Tibial nerve (tissue), 4 donors: ENCODE measurements around the gene LY86. TPM values are rescaled to one million over a fixed set of nuclear protein-coding genes. Genes with fewer than 3 reads are reported as not detected.

Experiments
- DNase-seq, 2 donors: peaks; one replicate each; pipeline ENCODE4 v3.0.0-alpha.2; 2019; ENCODE audit warnings: low spot score in 2 of 2
- H3K27ac ChIP-seq, 4 donors: fragments of 200-600 bp; sonication (generic) in 3 of 4; one replicate each; pipeline ENCODE4 v1.5.1; 2017 to 2019; ENCODE audit warnings: mild to moderate bottlenecking in 1 of 4
- H3K27me3 ChIP-seq, 2 donors: fragments of 200-600 bp; sonication (generic) in 1 of 2; one replicate each; pipeline versions ENCODE4 v1.5.1 to v1.6.0; 2017 to 2019
- H3K36me3 ChIP-seq, 3 donors: fragments of 200-600 bp; sonication (generic); one replicate each; pipeline ENCODE4 v1.5.1; 2018 to 2019
- H3K4me1 ChIP-seq, 4 donors: fragments of 200-600 bp; sonication (generic) in 3 of 4; one replicate each; pipeline ENCODE4 v1.5.1; 2017 to 2019
- H3K4me3 ChIP-seq, 4 donors: fragments of 200-600 bp; sonication (generic) in 3 of 4; one replicate each; pipeline ENCODE4 v1.5.1; 2017 to 2019; ENCODE audit warnings: mild to moderate bottlenecking in 1 of 4, moderate library complexity in 1 of 4
- H3K9me3 ChIP-seq, 4 donors: fragments of 200-600 bp; sonication (generic) in 3 of 4; one replicate each; pipeline ENCODE4 v1.5.1; 2017 to 2019
- EP300 ChIP-seq, 2 donors: sonication (generic); formaldehyde crosslinking; IDR thresholded peaks; one replicate each; pipeline ENCODE4 v1.6.1; 2017; ENCODE audit warnings: antibody characterized with exemption in 2 of 2, mild to moderate bottlenecking in 1 of 2
- POLR2A ChIP-seq, 2 donors: fragments of 450-650 bp; IDR thresholded peaks; one replicate each; pipeline ENCODE4 v1.6.1; 2017; ENCODE audit warnings: antibody characterized with exemption in 2 of 2, mild to moderate bottlenecking in 2 of 2, moderate library complexity in 2 of 2
- WGBS, 2 donors: methylation state at CpG; one replicate each; pipeline ENCODE4 v1.1.5; 2018; 5-methylcytosine and 5-hydroxymethylcytosine counted together
- total RNA-seq, 4 donors: library from RNA; depleted of rRNA; stranded (reverse); fragments of >200 nt; gene quantifications; one replicate each; pipeline ENCODE4 v1.1.0, GENCODE V29; 2016
- TF ChIP-seq, protein P1 (sequence below), 5 experiments: fragments of 200-600 bp in 3 of 5; fragments of 450-650 bp in 2 of 5; sonication (generic) in 3 of 5; IDR thresholded peaks; one replicate each; pipeline ENCODE4 v1.5.1; 2016 to 2019; ENCODE audit warnings: antibody characterized with exemption in 5 of 5, mild to moderate bottlenecking in 3 of 5, moderate library complexity in 2 of 5

Gene LY86
- total RNA-seq, 4 donors from 2014 or later = 0.60 to 8.3 (median 4.5) TPM

DNA sequence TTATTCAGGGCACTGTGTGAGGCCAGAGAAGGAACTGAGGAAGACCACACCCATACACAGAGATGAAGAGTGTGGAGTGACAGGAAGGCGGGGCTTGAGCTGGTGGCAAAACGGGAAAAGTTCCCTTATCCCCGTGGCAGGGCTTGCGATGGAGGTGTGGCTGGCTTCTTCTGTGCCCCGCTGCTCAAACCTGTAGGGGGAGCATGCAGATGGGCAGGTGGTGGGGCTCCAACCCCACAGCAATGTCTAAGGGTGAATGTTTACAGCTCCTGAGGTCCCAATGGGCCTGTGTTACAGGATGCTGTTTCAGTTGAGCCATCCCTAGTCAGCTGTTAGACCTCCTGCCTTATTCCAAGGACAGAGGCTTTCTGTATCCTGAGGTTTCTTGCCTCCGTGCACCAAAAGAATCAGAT is 105.9 kb downstream of the LY86 start:
- no peak overlapping the region for H3K4me3 ChIP-seq
- H3K9me3 ChIP-seq = peaks cover 0 to 4% (median 0%) of the 10 kb centered on the region in 4 donors
- 56 to 66% methylated on average over 6 of the region's 6 CpGs for WGBS, 2 donors
- H3K27me3 ChIP-seq = no peaks in the 10 kb centered on the region
- H3K36me3 ChIP-seq = no peaks in the 10 kb centered on the region
- DNase-seq = no peak
- no peak for TF ChIP-seq POLR2A (IDR thresholded peaks at IDR 0.05)
- TF ChIP-seq, protein P1, sequence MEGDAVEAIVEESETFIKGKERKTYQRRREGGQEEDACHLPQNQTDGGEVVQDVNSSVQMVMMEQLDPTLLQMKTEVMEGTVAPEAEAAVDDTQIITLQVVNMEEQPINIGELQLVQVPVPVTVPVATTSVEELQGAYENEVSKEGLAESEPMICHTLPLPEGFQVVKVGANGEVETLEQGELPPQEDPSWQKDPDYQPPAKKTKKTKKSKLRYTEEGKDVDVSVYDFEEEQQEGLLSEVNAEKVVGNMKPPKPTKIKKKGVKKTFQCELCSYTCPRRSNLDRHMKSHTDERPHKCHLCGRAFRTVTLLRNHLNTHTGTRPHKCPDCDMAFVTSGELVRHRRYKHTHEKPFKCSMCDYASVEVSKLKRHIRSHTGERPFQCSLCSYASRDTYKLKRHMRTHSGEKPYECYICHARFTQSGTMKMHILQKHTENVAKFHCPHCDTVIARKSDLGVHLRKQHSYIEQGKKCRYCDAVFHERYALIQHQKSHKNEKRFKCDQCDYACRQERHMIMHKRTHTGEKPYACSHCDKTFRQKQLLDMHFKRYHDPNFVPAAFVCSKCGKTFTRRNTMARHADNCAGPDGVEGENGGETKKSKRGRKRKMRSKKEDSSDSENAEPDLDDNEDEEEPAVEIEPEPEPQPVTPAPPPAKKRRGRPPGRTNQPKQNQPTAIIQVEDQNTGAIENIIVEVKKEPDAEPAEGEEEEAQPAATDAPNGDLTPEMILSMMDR (IDR thresholded peaks at IDR 0.05) = no peak
- no peak for TF ChIP-seq EP300 (IDR thresholded peaks at IDR 0.05)
- H3K27ac ChIP-seq = peak overlapping the region in 3 of 4 donors; percentile 52 to 84 (median 81)
- H3K4me1 ChIP-seq = peaks cover 0 to 52% (median 33%) of the 10 kb centered on the region in 4 donors

DNA sequence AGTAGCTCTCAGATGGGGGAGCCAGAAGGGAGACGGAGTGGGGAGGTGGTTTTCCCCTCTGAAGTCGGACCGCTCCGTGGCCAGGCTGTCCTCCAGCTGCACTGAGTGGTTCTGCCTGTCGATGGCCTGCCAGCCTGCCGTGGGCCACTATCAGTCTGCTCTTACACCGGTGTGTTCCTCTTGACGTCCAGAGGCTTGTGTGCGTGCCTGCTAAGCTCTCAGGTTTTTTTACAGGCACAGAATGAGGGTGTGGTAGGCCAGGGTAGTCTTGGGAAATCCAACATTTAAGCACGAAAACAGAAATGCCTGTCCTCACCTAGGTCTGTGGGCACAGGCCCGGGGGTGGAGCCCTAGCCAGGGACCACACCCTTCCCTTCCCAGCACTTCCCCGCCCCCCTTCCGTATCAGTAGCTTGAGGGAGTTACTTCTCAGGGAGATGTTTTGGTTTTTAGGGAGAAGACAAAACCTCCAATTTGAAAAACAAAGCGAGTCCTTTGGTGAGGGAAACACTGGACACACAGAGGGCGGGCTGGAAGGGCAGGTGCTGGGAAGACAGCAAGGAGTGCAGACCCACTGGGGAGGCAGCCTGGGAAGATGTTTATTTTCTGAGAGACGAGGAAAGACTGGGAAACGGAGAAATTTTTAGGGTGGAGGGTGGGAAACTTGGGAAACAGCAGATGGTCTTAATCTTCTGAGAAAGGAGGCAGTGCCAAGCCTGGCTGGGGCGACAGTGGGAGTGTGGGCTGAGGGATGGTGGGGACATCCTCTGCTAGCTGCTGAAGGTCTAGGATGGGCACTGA is 106.5 kb downstream of the LY86 start:
- peaks cover 0 to 52% (median 34%) of the 10 kb centered on the region in 4 donors for H3K4me1 ChIP-seq
- WGBS, 2 donors = 39 to 47% methylated on average over 18 of the region's 18 CpGs
- no peaks in the 10 kb centered on the region for H3K36me3 ChIP-seq
- no peaks in the 10 kb centered on the region for H3K27me3 ChIP-seq
- H3K4me3 ChIP-seq = no peak overlapping the region
- TF ChIP-seq, protein P1 (IDR thresholded peaks at IDR 0.05) = no peak
- TF ChIP-seq POLR2A (IDR thresholded peaks at IDR 0.05) (peak in 1 of 2 donors; percentile 28), EP300 (IDR thresholded peaks at IDR 0.05) (peak; percentile 22 to 68)
- peak; percentile 48 to 56 for DNase-seq
- peak overlapping the region; percentile 52 to 84 (median 77) for H3K27ac ChIP-seq
- peaks cover 0 to 4% (median 0%) of the 10 kb centered on the region in 4 donors for H3K9me3 ChIP-seq

DNA sequence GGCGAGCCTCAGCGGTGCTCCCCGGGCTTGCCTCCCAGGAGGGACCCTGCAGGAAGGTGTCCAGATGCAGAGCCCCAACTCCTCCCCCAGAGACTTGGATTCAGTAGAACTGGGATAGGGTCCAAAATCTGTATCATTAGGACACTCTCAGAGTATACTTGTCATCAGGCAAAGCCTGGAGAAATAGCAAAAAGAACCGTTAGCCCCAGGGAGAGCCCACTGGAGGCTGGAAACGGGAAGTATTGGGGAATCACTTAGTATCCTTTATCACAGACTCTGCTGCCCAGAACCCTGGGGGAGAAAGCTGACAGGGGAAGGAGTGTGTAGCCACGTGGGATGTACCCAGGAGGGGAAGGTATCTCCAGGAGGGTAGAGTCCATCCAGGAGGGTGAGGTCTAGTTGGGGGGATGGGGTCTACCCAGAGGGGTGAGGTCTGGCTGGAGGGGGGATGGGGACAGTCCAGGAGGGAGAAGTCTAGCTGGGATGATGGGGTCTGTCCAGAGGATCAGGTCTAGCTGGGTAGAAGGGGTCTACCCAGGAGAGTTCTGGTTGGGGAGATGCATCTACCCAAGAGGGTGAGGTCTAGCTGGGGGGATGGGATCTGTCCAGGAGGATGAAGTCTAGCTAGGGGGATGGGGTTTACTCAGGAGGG is 107.2 kb downstream of the LY86 start:
- TF ChIP-seq, protein P1 (IDR thresholded peaks at IDR 0.05) = no peak
- no peak for TF ChIP-seq EP300 (IDR thresholded peaks at IDR 0.05)
- 44 to 49% methylated on average over 6 of the region's 6 CpGs for WGBS, 2 donors
- Histone ChIP-seq H3K27ac (peak overlapping the region; percentile 52 to 84 (median 77)), H3K9me3 (peaks cover 0 to 4% (median 0%) of the 10 kb centered on the region in 4 donors), H3K4me3 (no peak overlapping the region), H3K4me1 (peaks cover 0 to 57% (median 38%) of the 10 kb centered on the region in 4 donors), H3K36me3 (no peaks in the 10 kb centered on the region), H3K27me3 (no peaks in the 10 kb centered on the region)
- no peak for DNase-seq

DNA sequence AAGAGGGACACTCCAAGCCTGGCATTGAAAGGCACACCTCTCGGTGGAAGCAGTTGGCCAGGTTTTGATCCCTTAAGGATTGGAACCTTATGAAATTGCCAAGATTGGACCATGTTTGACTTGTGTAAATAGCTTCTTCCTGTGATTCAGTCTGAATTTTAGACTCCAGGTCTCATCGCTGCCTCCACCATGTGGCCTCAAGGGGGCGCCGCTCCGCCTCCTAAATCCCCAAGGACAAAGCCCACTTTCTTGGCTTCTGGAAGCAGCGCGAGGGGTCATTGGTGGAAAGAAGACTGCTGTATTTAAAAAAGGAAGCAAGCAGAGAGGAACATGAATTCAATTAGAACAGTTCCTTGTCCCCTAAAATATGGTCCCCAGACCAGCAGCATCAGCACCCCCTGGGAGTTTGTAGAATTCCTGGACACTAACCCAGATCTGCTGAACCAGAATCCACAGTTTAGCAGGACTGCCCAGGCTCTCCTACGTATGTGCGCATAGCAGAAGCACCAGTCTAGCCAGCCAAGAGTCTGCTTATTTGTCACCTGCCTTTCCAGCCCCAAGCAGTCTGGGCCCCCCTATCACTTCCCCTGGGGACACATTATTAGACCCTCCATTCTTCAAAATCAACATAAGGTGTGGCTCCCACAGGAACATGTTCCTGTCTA is 108.5 kb downstream of the LY86 start:
- TF ChIP-seq EP300 (IDR thresholded peaks at IDR 0.05) (no peak), POLR2A (IDR thresholded peaks at IDR 0.05) (no peak)
- TF ChIP-seq, protein P1 (IDR thresholded peaks at IDR 0.05) = peak; percentile 53 to 70 (median 56)
- WGBS, 2 donors = 26 to 30% methylated on average over 9 of the region's 9 CpGs
- H3K4me1 ChIP-seq = peaks cover 0 to 69% (median 39%) of the 10 kb centered on the region in 4 donors
- peak overlapping the region; percentile 52 to 84 (median 77) for H3K27ac ChIP-seq
- H3K27me3 ChIP-seq = no peaks in the 10 kb centered on the region
- H3K4me3 ChIP-seq = no peak overlapping the region
- DNase-seq = no peak
- no peaks in the 10 kb centered on the region for H3K36me3 ChIP-seq
- H3K9me3 ChIP-seq = no peaks in the 10 kb centered on the region
